HCT116 (cell line): Measurements from ENCODE around the gene RGS17. TPM values are rescaled to one million over a fixed set of nuclear protein-coding genes. Genes with fewer than 3 reads are reported as not detected.

ENCODE experiments used
- ATAC-seq: fragments of 200-7000 bp; cut with Tn5 transposase; 2 replicates; pipeline ENCODE4 v1.9.1; 2020; ENCODE audit warnings: mild to moderate bottlenecking, moderate library complexity
- BruUV-seq: library from RNA; stranded (reverse); fragments of 400-500 nt; replicated peaks from 2 replicates; lab custom pipeline; 2021; lab: Mats Ljungman, UMichigan
- CTCF ChIA-PET: fragments of 300-600 bp; sonication (Branson Sonifier 250); formaldehyde crosslinking; loops from one replicate; lab custom pipeline; 2021; ENCODE audit warnings: antibody characterized with exemption; lab: Charles Lee
- POLR2A ChIA-PET: fragments of 300-600, 350-600 bp; sonication (Branson Sonifier 250); formaldehyde crosslinking; loops from one replicate; lab custom pipeline; 2021; ENCODE audit warnings: antibody characterized with exemption; lab: Charles Lee
- RAD21 ChIA-PET, 2 experiments: fragments of 300-600 bp; sonication (Branson Sonifier 250); formaldehyde crosslinking; loops; one replicate each; lab custom pipeline; 2023; ENCODE audit warnings: low total read pairs in 2 of 2; ENCODE audit not compliant: uncharacterized antibody in 2 of 2, unreplicated experiment in 2 of 2, low non-redundant PET in 1 of 2; lab: Charles Lee
- DNase-seq: peaks from one replicate; pipeline ENCODE4 v3.0.0-alpha.2; 2010; ENCODE audit warnings: low read depth, low spot score
- H2AFZ ChIP-seq: fragments of 200-600 bp; shearing (Covaris generic), sonication (generic); 2 replicates; pipeline ENCODE4 v1.6.1; 2017; ENCODE audit warnings: low read depth, mixed run types, mixed read lengths, antibody characterized with exemption, low read length; ENCODE audit not compliant: poor library complexity, severe bottlenecking
- H3K27ac ChIP-seq: 2 replicates; pipeline ENCODE4 v1.5.1; 2012; ENCODE audit warnings: low read depth, low read length
- H3K27me3 ChIP-seq: fragments of 200-600 bp; sonication (generic); 2 replicates; pipeline ENCODE4 v1.6.1; 2016; ENCODE audit warnings: mixed run types, low read length, mixed read lengths; ENCODE audit not compliant: insufficient read depth
- H3K36me3 ChIP-seq, 2 experiments: fragments of 200-500 bp in 1 of 2; fragments of 200-600 bp in 1 of 2; sonication (Bioruptor generic) in 1 of 2; sonication (generic) in 1 of 2; 2 replicates each; pipeline versions ENCODE4 v1.5.1 to v1.6.1; 2014 to 2016; ENCODE audit warnings: low read length in 2 of 2, inconsistent platforms in 1 of 2, mixed read lengths in 1 of 2, mixed run types in 1 of 2; ENCODE audit not compliant: insufficient read depth in 2 of 2, control insufficient read depth in 1 of 2
- H3K4me1 ChIP-seq, 2 experiments: fragments of 200-600 bp in 1 of 2; sonication (generic) in 1 of 2; 2 replicates each; pipeline versions ENCODE4 v1.5.1 to v1.6.1; 2012 to 2017; ENCODE audit warnings: low read length in 2 of 2, inconsistent platforms in 1 of 2, mild to moderate bottlenecking in 1 of 2, mixed read lengths in 1 of 2, mixed run types in 1 of 2, moderate library complexity in 1 of 2; ENCODE audit not compliant: insufficient read depth in 2 of 2, control insufficient read depth in 1 of 2
- H3K4me2 ChIP-seq: fragments of 200-600 bp; sonication (generic); 2 replicates; pipeline ENCODE4 v1.6.1; 2017; ENCODE audit warnings: mixed run types, low read length, mixed read lengths
- H3K4me3 ChIP-seq, 2 experiments: fragments of 200-600 bp in 1 of 2; sonication (generic) in 1 of 2; replicated peaks in 1 of 2; 2 replicates each; pipeline ENCODE4 v1.5.1; 2011 to 2016; ENCODE audit warnings: low read length in 2 of 2, control low read depth in 1 of 2, low read depth in 1 of 2, mild to moderate bottlenecking in 1 of 2, mixed read lengths in 1 of 2, mixed run types in 1 of 2
- H3K79me2 ChIP-seq: fragments of 200-600 bp; sonication (generic); 2 replicates; pipeline ENCODE4 v1.6.1; 2017; ENCODE audit warnings: mild to moderate bottlenecking, mixed run types, low read length, moderate library complexity, mixed read lengths; ENCODE audit not compliant: insufficient read depth
- H3K9ac ChIP-seq: fragments of 200-600 bp; sonication (generic); 2 replicates; pipeline ENCODE4 v1.6.1; 2016; ENCODE audit warnings: low read length, mixed read lengths
- H3K9me2 ChIP-seq: fragments of 200-600 bp; sonication (generic), shearing (Covaris generic); 2 replicates; pipeline ENCODE4 v1.6.1; 2017; ENCODE audit warnings: mixed run types, mild to moderate bottlenecking, moderate library complexity; ENCODE audit not compliant: insufficient read depth
- H3K9me3 ChIP-seq, 2 experiments: fragments of 200-500 bp in 1 of 2; fragments of 200-600 bp in 1 of 2; sonication (Bioruptor generic) in 1 of 2; sonication (generic) in 1 of 2; 2 replicates each; pipeline ENCODE4 v1.6.1; 2014 to 2017; ENCODE audit warnings: low read length in 2 of 2, mixed read lengths in 2 of 2, inconsistent platforms in 1 of 2, low read depth in 1 of 2, mild to moderate bottlenecking in 1 of 2, mixed run types in 1 of 2, moderate library complexity in 1 of 2; ENCODE audit not compliant: control insufficient read depth in 1 of 2, insufficient read depth in 1 of 2
- H4K20me1 ChIP-seq: fragments of 200-600 bp; sonication (generic), shearing (Covaris generic); 2 replicates; pipeline ENCODE4 v1.6.1; 2017; ENCODE audit warnings: mixed run types, mild to moderate bottlenecking, moderate library complexity; ENCODE audit not compliant: insufficient read depth
- CEBPB ChIP-seq: IDR thresholded peaks from 2 replicates; pipeline ENCODE4 v1.6.1; 2012; ENCODE audit warnings: low read depth
- EGR1 ChIP-seq: IDR thresholded peaks from 2 replicates; pipeline ENCODE4 v1.6.1; 2012; ENCODE audit warnings: low read depth
- ELF1 ChIP-seq: IDR thresholded peaks from 2 replicates; pipeline ENCODE4 v1.6.1; 2012; ENCODE audit warnings: low read depth, borderline replicate concordance
- EZH2 ChIP-seq: fragments of 200-600 bp; sonication (generic); IDR thresholded peaks from 2 replicates; pipeline ENCODE4 v1.6.1; 2017; ENCODE audit warnings: antibody characterized with exemption, mixed run types
- EZH2phosphoT487 ChIP-seq: fragments of 200-600 bp; IDR thresholded peaks from 2 replicates; pipeline ENCODE4 v1.6.1; 2018; ENCODE audit warnings: antibody characterized with exemption, borderline replicate concordance
- POLR2A ChIP-seq: IDR thresholded peaks from 2 replicates; pipeline ENCODE4 v1.7.0; 2011; ENCODE audit warnings: borderline replicate concordance; ENCODE audit not compliant: insufficient read depth, insufficient read length; ENCODE audit errors: extremely low read depth
- POLR2AphosphoS5 ChIP-seq: IDR thresholded peaks from 2 replicates; pipeline ENCODE4 v1.6.1; 2011; ENCODE audit warnings: mild to moderate bottlenecking, low read depth, low read length, moderate library complexity
- RAD21 ChIP-seq: IDR thresholded peaks from 2 replicates; pipeline ENCODE4 v1.6.1; 2012; ENCODE audit warnings: low read depth, mild to moderate bottlenecking
- SIN3A ChIP-seq: IDR thresholded peaks from 2 replicates; pipeline ENCODE4 v1.6.1; 2012; ENCODE audit warnings: low read depth
- SP1 ChIP-seq: IDR thresholded peaks from 2 replicates; pipeline ENCODE4 v1.6.1; 2012; ENCODE audit warnings: low read depth
- TCF7L2 ChIP-seq: IDR thresholded peaks from 2 replicates; pipeline ENCODE4 v1.7.0; 2011; ENCODE audit warnings: borderline replicate concordance, inconsistent platforms; ENCODE audit not compliant: insufficient read depth, insufficient read length; ENCODE audit errors: extremely low read depth
- ZFX ChIP-seq: fragments of 450-650 bp; IDR thresholded peaks from 2 replicates; pipeline ENCODE4 v1.6.1; 2017
- ZNF274 ChIP-seq: fragments of 200-500 bp; sonication (Bioruptor generic); IDR thresholded peaks from 2 replicates; pipeline ENCODE4 v1.6.1; 2014; ENCODE audit warnings: mild to moderate bottlenecking, low read depth, low read length, inconsistent platforms
- intact Hi-C: fragments of 100-400 bp; cut with micrococcal nuclease; formaldehyde crosslinking; loops from 2 replicates; pipeline ENCODE4 v1.10.0; 2022
- total RNA-seq: library from RNA; stranded (reverse); gene quantifications from one replicate; pipeline ENCODE4 v1.2.1, GENCODE V29; 2021; ENCODE audit not compliant: unreplicated experiment
- TF ChIP-seq, protein P1 (sequence below), 3 experiments: fragments of 200-600 bp in 1 of 3; sonication (generic) in 1 of 3; IDR thresholded peaks in 2 of 3; conservative IDR thresholded peaks in 1 of 3; 2 replicates each; pipeline ENCODE4 v1.5.1; 2012 to 2017; ENCODE audit warnings: low read depth in 2 of 3, low read length in 2 of 3, antibody characterized with exemption in 1 of 3, borderline replicate concordance in 1 of 3, control low read depth in 1 of 3, mild to moderate bottlenecking in 1 of 3, mixed read lengths in 1 of 3, mixed run types in 1 of 3, moderate library complexity in 1 of 3; ENCODE audit not compliant: insufficient read depth in 1 of 3
- TF ChIP-seq, protein P2 (sequence below): IDR thresholded peaks from 2 replicates; pipeline ENCODE4 v1.6.1; 2012
- TF ChIP-seq, protein P3 (sequence below): IDR thresholded peaks from 2 replicates; pipeline ENCODE4 v1.6.1; 2012; ENCODE audit warnings: low read depth
- TF ChIP-seq, protein P4 (sequence below): IDR thresholded peaks from 2 replicates; pipeline ENCODE4 v1.6.1; 2011; ENCODE audit warnings: mild to moderate bottlenecking, low read length, moderate library complexity; ENCODE audit not compliant: insufficient replicate concordance; ENCODE audit errors: extremely low read depth
- TF ChIP-seq, protein P5 (sequence below): IDR thresholded peaks from 2 replicates; pipeline ENCODE4 v1.6.1; 2012

The RGS17 gene
- total RNA-seq, 1 experiment from 2014 or later = 3.9 TPM

DNA sequence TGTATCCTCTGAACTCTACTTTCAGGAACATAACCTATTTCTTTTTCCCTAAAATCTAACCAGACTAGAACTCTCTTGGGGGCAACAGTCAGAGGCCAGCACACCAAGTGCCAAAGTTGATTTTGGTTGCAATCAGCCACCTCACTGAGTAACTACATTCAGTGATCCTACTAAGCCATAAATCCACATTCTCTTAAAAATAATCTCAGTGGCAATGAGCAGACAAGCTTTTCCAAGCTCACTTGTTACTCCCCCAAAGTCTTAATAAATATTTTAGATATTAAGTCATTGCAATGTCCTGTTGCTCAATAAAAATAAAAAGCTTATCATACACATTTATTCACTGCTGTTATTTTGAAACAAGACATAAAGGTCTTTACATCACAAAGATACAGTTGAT lies 9.8 kb downstream of the RGS17 start:
- Histone ChIP-seq H4K20me1 (no peaks in the 10 kb centered on the region), H3K9me3 (no peaks in the 10 kb centered on the region), H3K79me2 (no peaks in the 10 kb centered on the region), H3K27me3 (no peaks in the 10 kb centered on the region; the same call in 1 of the 2 replicates), H3K9me2 (no peaks in the 10 kb centered on the region), H3K4me2 (no peak overlapping the region), H3K36me3 (no peaks in the 10 kb centered on the region), H3K4me1 (peaks cover 0 to 15% of the 10 kb centered on the region in 2 experiments; a peak in 2 of 4 replicates), H3K9ac (no peak overlapping the region), H2AFZ (no peak overlapping the region), H3K4me3 (no peak overlapping the region), H3K27ac (no peak overlapping the region)
- ChIA-PET POLR2A (no interaction called here), RAD21 (no interaction called here), CTCF (no interaction called here)
- no peak for DNase-seq
- BruUV-seq = no TSS peak
- TF ChIP-seq ZNF274 = no peak
- no peak for TF ChIP-seq EGR1
- TF ChIP-seq, protein P1, sequence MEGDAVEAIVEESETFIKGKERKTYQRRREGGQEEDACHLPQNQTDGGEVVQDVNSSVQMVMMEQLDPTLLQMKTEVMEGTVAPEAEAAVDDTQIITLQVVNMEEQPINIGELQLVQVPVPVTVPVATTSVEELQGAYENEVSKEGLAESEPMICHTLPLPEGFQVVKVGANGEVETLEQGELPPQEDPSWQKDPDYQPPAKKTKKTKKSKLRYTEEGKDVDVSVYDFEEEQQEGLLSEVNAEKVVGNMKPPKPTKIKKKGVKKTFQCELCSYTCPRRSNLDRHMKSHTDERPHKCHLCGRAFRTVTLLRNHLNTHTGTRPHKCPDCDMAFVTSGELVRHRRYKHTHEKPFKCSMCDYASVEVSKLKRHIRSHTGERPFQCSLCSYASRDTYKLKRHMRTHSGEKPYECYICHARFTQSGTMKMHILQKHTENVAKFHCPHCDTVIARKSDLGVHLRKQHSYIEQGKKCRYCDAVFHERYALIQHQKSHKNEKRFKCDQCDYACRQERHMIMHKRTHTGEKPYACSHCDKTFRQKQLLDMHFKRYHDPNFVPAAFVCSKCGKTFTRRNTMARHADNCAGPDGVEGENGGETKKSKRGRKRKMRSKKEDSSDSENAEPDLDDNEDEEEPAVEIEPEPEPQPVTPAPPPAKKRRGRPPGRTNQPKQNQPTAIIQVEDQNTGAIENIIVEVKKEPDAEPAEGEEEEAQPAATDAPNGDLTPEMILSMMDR (IDR thresholded peaks at IDR 0.05 in 2 of 3, conservative IDR thresholded peaks at IDR 0.05 in 1 of 3; ENCODE audit: borderline replicate concordance in 1 of 3, insufficient read depth in 1 of 3, low read depth in 2 of 3, low read length in 2 of 3) = no peak
- TF ChIP-seq EZH2 = no peak
- TF ChIP-seq SIN3A = no peak
- TF ChIP-seq POLR2AphosphoS5 = no peak
- TF ChIP-seq, protein P2, sequence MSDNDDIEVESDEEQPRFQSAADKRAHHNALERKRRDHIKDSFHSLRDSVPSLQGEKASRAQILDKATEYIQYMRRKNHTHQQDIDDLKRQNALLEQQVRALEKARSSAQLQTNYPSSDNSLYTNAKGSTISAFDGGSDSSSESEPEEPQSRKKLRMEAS = no peak
- TF ChIP-seq, protein P3, sequence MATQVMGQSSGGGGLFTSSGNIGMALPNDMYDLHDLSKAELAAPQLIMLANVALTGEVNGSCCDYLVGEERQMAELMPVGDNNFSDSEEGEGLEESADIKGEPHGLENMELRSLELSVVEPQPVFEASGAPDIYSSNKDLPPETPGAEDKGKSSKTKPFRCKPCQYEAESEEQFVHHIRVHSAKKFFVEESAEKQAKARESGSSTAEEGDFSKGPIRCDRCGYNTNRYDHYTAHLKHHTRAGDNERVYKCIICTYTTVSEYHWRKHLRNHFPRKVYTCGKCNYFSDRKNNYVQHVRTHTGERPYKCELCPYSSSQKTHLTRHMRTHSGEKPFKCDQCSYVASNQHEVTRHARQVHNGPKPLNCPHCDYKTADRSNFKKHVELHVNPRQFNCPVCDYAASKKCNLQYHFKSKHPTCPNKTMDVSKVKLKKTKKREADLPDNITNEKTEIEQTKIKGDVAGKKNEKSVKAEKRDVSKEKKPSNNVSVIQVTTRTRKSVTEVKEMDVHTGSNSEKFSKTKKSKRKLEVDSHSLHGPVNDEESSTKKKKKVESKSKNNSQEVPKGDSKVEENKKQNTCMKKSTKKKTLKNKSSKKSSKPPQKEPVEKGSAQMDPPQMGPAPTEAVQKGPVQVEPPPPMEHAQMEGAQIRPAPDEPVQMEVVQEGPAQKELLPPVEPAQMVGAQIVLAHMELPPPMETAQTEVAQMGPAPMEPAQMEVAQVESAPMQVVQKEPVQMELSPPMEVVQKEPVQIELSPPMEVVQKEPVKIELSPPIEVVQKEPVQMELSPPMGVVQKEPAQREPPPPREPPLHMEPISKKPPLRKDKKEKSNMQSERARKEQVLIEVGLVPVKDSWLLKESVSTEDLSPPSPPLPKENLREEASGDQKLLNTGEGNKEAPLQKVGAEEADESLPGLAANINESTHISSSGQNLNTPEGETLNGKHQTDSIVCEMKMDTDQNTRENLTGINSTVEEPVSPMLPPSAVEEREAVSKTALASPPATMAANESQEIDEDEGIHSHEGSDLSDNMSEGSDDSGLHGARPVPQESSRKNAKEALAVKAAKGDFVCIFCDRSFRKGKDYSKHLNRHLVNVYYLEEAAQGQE = no peak
- TF ChIP-seq CEBPB = no peak
- no peak for TF ChIP-seq EZH2phosphoT487
- TF ChIP-seq, protein P4, sequence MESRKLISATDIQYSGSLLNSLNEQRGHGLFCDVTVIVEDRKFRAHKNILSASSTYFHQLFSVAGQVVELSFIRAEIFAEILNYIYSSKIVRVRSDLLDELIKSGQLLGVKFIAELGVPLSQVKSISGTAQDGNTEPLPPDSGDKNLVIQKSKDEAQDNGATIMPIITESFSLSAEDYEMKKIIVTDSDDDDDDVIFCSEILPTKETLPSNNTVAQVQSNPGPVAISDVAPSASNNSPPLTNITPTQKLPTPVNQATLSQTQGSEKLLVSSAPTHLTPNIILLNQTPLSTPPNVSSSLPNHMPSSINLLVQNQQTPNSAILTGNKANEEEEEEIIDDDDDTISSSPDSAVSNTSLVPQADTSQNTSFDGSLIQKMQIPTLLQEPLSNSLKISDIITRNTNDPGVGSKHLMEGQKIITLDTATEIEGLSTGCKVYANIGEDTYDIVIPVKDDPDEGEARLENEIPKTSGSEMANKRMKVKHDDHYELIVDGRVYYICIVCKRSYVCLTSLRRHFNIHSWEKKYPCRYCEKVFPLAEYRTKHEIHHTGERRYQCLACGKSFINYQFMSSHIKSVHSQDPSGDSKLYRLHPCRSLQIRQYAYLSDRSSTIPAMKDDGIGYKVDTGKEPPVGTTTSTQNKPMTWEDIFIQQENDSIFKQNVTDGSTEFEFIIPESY = no peak
- no peak for TF ChIP-seq ZFX
- no peak for TF ChIP-seq RAD21
- no peak for TF ChIP-seq POLR2A
- TF ChIP-seq ELF1 = no peak
- TF ChIP-seq SP1 = no peak
- TF ChIP-seq, protein P5, sequence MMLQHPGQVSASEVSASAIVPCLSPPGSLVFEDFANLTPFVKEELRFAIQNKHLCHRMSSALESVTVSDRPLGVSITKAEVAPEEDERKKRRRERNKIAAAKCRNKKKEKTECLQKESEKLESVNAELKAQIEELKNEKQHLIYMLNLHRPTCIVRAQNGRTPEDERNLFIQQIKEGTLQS = no peak
- no peak for TF ChIP-seq TCF7L2
- ATAC-seq = no peak
- intact Hi-C loops = no loop called here
